Measurements from ENCODE around the gene SQOR.

SQOR gene

DNA sequence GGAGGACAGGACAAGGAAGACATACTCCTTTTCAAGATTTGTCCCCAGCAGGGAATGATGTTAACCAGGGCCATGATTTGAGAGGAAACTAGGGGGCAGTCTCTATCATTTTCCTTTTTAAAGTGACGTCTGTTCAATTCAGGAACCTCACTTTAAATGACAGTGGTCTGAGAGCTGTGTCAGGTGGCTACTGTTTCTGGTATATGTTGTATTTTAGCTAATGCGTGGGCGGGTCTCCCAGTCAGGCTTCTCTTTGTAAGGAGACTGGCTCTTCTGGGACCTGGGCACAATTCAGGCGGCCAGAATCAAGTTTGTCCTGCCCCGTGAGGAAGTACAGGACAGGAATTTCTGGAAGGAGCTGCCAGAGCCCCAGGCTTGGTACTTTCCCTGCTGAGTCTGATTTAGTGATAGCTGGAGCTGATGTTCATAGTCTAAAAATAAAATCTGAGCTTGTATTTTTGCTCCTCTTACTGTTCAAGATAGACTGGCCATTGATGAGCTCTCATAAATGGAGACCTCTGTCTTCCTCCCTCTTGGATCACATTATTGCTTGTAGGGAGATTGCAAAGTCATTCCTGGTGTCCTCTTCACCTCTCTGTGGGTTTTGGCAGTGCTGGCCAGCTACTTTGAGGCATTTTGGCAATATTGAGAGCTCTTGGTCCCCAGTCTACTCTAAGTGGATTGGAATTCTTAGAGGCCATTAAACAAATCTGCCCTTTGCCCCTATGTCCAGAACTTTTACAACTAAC lies 25.6 kb downstream of the SQOR start:
- DNase-seq (ENCODE audit: low read depth in 3 of 3) = no peak

DNA sequence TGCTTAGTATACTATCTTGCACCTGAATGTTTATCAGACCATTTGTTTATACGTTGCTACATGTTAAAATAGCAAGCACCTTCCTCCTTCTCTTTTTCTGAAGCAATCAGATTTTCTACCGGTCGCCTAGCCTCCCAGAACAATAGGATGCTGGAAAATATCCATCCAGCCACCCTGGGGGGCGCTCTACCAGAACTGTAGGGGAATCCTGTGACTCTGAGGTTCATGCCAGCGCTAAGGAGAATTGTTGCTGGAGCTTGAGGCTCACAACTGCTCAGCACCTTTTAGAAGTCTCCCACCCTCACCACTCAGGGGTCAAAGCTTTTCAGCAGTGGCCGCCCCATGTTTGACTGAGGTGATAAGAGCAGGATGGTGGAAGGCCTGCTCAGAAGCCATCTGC lies 27.5 kb downstream of the SQOR start:
- DNase-seq (ENCODE audit: low read depth in 3 of 3) = no peak

DNA sequence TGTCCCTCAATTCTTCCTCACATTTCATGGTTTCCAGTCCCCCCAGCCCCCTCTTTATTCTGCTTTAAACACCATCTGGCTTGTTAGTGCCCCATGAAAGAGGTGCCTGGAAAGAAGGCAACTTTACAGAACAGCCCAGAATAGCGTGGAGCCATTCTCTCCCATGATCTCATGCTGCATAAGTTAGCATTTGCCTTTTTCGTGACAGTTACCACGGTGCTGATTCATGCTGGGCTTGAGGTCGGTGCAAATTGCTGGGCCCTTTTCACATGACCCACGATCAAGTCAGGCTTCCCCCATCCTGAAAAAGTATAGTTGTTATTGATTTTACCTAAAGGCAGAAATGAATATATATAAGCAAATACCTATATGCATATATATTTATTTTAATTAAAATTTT lies 29.6 kb downstream of the SQOR start:
- DNase-seq (ENCODE audit: low read depth in 3 of 3) = no peak

DNA sequence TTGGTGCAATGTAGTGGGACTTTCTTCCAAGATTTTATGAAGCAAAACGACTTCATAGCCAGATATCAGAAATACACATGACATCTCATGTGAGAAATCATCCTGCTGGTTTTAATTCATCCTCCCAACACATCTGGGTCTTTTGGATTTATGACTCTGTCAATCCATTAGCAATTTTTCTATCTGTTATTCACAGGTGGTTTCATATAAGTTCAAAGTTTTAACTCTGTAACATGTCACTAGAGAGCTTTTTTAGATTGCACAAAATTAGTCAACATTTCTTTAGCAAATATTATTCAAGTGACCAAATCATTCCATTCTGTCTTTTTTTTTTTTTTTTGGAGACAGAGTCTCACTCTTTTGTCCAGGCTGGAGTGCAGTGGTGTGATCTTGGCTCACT lies 30.4 kb downstream of the SQOR start:
- DNase-seq (ENCODE audit: low read depth in 3 of 3) = no peak

DNA sequence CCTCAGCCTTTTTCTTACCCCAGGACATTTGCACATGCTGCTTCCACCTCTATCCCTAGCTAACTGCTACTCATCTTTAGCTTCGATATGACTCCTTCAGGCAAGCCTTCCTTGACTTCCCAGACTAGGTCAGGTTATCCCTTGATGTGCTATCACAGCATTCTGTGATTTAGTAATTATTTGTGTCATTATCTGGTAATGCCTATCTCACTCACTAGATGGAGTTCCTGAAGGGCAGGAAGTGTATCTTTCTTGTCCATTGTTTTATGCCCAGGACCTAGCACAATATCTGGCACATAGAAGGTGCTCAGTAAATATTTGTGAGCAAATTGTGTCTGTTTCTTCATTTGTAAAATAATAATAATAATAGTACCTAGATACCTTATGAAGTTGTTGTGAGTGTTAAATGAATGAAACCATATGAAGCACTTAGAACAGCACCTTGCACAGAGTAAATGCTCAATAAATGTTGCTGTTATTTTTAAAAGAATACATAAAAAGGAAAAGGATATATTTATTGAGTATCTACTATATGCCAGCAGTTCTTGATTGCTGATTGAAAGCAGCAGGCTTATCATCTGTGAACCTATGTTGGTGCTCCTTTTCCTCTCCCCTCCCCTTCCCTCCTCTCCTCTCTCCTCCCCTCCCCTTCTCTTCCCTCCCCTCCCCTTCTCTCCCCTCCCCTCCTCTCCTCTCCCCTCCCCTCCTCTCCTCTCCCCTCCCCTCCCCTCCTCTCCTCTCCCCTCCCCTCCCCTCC lies 31.5 kb downstream of the SQOR start:
- DNase-seq (ENCODE audit: low read depth in 3 of 3) = no peak

DNA sequence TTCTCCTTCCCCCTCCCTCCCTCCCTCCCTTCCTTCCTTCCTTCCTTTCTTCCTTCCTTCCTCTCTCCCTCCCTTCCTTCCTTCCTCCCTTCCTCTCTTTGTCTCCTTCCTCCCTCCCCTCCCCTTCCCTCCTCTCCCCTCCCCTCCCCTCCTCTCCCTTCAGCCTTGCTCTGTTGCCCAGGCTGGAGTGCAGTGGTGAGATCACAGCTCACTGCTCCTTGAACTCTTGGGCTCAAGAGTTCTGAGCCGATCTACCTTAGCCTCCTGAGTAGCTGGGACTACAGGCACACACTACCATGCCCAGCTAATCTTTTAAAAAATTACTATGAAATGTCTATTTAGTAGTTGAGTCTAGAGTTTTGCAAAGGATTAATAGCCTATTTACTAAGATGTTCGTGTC lies 32.2 kb downstream of the SQOR start:
- DNase-seq (ENCODE audit: low read depth in 3 of 3) = no peak

DNA sequence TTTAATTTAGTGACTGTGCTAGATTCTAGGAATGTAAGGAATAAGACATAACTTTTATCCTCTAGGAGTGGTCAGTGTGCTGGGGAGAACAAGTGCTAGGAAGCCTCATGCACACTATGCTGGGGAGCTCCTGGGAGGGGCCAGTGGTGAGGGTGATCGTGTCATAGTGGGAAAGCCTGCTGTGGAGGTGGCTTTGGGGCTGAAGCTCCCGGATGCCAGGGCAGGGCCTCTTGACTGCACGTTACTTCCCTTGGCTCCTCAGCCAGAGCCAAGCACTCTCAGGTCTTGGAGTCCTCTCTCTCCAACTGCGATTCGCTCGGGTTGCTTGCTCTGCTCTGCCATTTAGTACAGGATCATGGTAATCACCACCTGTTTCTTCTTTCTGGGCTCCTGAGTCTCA lies 33.6 kb downstream of the SQOR start:
- no peak for DNase-seq (ENCODE audit: low read depth in 3 of 3)

DNA sequence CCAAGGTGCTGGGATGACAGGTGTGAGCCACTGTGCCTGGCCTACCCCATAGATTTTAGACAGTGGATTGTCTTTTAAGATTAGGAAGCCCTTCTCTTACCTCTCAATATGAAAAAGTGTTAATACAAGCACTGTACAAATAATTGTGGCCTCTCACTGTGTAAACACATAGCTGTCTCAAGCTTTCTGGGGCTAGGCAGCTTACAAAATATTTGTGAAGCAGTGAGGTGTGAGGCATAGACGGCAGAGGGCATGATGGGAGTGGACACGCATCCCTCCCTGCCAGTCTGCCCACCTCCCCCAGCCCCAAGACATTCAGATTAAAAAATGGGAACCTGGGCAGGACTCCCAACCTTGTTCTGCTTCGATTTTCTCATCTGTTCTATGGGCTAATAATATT lies 34.6 kb downstream of the SQOR start:
- DNase-seq (ENCODE audit: low read depth in 3 of 3) = no peak

DNA sequence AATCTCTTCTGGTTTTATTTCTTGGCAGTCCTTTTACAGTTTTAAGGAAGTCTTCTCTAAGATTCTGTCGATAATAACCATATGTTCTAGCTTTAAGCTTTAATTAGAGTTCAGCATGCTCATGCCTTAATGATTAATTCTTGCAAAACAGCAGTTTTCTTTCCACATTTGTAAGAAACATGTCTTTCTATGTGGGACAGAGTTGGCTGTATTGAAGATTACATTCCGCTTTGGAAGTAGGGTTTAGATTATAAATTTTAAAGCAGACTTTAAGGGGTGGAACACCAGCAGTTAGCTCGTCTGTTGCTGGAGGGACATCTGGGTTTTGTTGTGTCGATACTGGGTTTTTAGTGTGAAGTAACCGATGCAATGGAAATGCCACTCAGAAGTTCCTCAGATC lies 35.3 kb downstream of the SQOR start:
- DNase-seq (ENCODE audit: low read depth in 3 of 3) = no peak

DNA sequence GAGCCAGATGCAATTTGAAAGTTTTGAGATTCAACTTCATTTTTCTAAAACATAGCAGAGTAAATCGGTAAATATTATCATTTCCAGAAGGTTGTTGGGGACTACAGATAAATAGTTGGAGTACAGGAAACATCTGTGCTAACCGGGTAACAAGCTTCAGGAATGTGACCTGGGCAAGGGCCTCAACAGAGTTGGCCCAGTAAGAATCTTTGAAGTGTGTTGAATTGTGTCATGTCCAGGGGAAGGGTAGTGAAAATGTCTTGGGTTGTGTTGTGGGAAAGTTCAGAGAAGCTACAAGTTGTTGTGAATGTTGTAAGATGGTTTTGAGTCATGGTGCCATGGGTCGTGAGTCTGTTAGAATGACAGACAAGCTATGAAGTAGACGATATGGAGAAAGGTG lies 35.7 kb downstream of the SQOR start:
- no peak for DNase-seq (ENCODE audit: low read depth in 3 of 3)

DNA sequence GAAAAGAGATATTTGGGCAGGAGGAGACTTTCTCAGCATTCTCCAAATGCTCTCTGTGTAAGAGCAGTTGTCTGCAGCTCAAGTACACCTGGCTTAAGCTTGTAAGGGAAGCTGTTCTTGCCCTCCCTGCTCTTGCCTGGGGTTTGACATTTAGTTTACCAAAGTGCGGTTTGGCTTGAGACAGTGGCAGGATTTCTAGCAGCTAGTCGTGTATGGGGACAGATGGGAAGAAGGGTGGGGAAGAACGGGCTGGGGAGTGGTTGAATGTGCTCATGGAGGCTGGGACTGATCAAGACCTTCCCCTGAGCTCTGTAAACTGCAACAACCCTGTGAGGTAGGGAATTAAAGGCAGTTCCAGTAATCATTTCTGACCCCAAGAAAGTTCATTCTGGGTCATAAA lies 39.8 kb downstream of the SQOR start:
- DNase-seq (ENCODE audit: low read depth in 3 of 3) = no peak

DNA sequence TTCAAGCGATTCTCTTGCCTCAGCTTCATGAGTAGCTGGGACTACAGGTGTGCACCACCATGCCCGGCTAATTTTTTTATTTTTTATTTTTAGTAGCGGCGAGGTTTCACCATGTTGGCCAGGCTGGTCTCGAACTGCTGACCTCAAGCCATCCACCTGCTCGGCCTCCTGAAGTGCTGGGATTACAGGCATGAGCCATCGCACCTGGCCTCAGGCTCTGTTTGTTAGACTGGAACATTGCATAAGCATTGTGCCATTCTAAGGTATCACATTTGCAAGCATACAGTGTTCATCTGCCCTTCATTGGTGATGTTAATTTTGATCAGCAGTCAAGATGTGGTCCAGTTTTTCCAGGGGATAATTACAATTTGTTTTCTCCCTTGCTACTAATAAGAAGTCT lies 43.0 kb downstream of the SQOR start:
- DNase-seq (ENCODE audit: low read depth in 3 of 3) = no peak

DNA sequence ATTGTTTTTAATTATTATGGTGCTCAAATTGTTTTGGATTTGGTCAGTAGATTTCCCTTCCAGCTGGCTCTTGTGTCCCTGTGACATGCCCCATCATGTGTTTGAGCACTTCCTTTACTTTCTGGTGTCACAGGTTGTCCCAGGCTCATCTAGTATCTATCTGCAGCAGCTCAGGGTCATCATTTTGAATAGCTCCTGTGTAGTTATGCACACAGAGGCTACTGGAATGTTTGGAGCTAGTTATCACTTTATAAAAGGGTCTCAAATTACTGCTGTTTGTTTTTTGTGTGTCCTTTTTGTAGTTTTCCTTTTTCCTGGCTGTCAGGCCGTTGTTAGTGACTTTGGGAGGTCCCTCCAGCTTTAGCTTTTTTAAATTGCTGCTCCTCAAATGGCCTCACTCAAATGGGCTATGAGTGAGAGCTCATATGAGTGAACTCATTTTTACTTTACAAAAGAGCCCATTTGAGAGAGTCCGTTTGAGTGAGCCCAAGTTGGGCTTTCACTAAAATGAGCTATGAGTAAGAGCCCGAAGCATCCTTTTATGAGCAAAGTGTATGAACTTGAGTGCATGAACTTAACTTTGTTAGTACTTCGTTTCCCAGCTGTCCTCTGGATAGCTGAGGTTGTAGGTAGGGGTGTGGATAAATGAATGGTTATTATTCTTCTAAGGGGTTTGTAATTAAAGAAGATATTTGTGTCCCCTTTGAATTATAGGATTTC lies 43.8 kb downstream of the SQOR start:
- DNase-seq (ENCODE audit: low read depth in 3 of 3) = no peak

DNA sequence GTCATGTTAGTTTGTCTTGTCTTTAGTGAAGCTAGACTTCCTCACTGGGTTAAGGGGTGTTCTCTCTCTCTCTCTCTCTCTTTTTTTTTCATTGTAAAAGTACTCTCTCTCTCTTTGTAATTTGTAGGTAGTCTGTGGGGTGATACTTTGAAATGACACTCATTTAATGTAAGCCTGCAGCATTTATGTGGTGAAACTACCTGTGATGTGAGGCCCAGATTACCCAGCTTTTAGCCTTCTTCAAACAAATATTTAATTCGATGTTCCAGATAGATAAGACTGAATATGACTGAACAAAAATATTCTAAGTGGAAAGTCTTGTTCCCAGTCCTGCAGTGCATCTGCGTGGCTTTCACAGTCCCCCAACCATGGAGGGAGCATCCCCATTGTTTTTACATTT lies 49.7 kb downstream of the SQOR start:
- DNase-seq (ENCODE audit: low read depth in 3 of 3) = no peak

DNA sequence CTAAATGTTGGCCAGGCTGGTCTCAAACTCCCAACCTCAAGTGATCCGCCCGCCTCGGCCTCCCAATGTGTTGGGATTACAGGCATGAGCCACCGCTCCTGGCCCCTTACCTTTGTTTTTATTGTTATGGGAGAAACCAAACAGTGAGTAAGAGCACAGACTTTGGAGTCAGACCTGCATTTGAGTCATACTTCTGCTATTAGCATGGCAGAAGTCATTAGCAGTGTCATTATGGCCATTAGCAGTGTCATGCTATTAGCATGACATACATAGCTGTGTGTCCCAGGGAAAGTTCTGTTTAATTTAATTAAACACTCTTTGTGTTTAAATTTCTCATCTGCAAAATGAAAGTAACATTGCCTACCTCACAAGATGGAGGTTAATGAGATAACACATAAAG lies 54.8 kb downstream of the SQOR start:
- DNase-seq (ENCODE audit: low read depth in 3 of 3) = no peak

DNA sequence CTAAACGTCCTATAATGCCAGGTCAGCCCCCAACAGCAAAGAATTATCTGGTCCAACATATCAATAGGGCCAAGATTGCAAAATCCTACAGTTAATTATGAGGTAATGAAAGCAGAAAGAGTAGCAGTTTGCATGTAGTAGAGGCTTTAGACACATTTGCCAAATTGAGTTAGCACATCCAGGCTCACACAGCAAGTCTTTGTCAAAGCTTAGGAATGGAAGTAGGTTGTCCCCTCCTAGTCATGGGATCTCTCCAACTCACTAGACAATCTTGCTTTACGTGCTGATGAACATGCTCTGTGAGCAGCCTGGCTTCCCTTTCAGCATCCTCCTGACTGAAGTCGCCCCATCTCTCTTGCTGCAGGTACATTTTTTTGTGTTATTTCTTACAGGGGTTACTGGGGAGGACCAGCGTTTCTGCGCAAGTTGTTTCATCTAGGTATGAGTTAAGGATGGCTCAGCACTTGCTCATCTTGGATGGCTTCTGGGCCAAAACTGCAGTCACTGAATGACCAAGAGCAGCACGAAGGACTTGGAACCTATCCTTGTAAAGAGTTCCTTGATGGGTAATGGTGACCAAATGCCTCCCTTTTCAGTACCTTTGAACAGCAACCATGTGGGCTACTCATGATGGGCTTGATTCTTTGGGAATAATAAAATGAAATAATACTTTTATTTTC lies 55.9 kb downstream of the SQOR start:
- no peak for DNase-seq (ENCODE audit: low read depth in 3 of 3)

DNA sequence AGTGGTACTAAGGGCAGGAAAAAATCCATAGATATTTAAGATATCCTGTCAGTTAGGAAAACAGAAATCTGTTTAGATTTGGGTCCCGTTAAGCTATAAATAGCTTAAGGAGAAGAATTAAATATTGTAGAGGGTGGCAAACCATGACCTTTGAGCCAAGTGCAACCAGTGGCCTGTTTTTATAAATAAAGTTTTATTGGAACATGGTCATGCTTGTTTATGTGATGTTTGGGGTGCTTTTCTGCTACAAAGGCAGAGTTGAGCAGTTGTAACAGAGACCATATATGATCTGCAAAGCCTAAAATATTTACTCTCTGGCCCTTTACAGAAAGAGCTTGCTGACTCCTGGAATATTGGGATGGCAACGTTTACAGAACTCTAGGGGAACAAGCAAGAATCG lies 66.3 kb downstream of the SQOR start:
- DNase-seq (ENCODE audit: low read depth in 3 of 3) = no peak

DNA sequence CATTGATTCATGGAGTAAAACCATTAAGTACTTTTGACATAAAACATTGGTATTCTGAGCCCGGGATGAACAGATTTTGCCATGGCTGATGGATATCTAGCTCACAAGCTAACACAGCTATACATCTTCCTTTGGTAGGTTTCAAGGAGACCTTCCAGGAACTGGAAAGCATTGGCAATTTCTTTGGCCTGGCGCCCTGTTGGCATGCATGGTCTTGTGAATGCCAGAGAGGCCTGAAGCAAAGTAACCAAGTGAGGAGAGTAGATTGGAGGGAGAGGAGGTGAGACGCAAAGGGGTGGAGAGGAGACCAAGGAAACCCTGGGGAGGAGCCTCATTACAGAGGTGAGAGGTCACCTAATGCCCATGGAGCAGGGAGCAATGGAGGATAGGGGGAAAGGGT lies 67.2 kb downstream of the SQOR start:
- no peak for DNase-seq (ENCODE audit: low read depth in 3 of 3)

DNA sequence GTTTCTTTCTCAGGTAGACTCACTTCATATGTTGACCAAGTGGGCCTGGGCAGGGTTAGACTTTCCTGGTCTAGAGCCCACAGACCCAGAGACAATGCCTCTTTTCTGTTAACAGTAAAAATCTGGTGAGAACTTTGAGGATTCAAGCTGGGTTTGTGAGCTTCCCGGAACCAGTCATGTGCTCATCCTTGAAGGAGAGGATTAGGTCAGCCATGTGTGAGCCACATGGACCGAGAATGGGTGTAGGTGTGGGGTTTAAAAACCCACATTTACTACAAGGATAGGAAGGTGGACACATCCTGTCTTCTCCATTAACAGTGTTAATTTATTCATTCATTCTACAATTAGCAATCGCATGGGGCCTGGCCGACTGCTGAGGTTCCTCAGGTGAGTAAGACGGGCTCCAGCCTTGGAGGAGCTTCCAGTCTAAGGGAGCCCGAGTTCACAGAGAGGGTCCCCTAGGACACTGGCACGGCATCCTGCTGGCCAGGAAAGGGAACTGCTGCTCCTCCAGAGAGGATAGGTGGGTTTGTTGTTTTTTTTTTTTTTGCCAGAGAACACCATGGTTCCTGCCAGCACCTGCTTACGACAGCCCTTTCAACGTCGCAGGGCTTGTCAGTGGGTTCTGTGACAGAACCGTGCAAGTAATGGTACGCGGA lies 69.0 kb downstream of the SQOR start:
- no peak for DNase-seq (ENCODE audit: low read depth in 3 of 3)

DNA sequence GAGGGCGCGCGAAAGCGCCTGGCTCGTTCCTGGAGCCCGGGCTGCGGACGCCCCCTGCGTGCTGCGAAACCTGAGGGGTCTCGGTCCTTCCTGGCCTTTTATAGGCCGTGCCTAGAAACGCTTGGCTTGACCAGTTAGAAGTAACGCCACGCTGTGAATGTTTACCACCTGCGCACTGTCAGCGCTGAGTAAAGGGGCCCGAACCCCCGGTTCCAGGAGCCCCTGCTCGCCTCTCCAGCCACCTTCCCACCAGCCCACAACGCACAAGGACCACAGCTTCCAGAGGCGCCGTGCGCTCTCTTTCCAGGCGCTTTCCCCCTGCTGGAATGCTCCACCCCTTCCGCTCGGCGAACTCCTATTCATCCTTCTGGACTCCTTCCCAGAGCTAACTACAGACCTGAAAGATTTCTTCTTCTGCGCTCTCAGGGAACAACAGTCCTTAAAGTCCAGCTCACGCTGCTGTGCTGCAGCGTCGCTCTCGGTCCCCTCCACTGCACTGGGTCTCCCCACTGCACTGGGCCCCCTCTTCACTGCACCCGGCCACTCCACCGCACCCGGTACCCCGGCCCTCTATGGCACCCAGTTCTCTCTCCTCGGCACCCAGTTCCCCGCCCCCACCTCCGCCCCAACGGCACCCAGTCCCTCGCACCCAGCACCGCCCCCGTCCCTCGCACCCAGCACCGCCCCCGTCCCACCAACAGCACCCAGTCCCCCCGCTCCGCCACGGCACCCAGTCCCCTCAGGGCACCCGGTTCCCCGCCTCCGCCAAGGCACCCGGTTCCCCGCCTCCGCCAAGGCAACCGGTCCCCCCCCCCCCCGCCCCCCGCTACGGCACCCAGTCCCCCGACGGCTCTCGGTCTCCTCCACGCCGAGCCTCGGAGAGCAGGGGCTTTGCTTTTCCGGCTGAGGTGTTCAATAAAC lies 69.8 kb downstream of the SQOR start:
- DNase-seq (ENCODE audit: low read depth in 3 of 3) = no peak
